OCI-LY7 (cell line): ENCODE data around the gene CABP4. TPM values are rescaled to one million over a fixed set of nuclear protein-coding genes. Genes with fewer than 3 reads are reported as not detected.

Experiments
- BruUV-seq: library from RNA; stranded (reverse); fragments of 400-500 nt; replicated peaks from 2 replicates; lab custom pipeline; 2021; lab: Mats Ljungman, UMichigan
- CTCF ChIA-PET: fragments of 300-600 bp; sonication (Branson Sonifier 250); formaldehyde crosslinking; loops from one replicate; lab custom pipeline; 2022; ENCODE audit warnings: antibody characterized with exemption; ENCODE audit not compliant: unreplicated experiment; lab: Charles Lee
- POLR2A ChIA-PET: fragments of 300-600 bp; sonication (Branson Sonifier 250); formaldehyde crosslinking; loops from one replicate; lab custom pipeline; 2022; ENCODE audit warnings: antibody characterized with exemption; lab: Charles Lee
- DNase-seq: peaks from one replicate; pipeline ENCODE4 v3.0.0-alpha.2; 2015; ENCODE audit warnings: low spot score
- H2AFZ ChIP-seq: fragments of 200-600 bp; sonication (generic), shearing (Covaris generic); 2 replicates; pipeline ENCODE4 v1.6.1; 2014; ENCODE audit warnings: mild to moderate bottlenecking, antibody characterized with exemption, low read length, moderate library complexity
- H3K27ac ChIP-seq: fragments of 200-600 bp; sonication (generic); 2 replicates; pipeline ENCODE4 v1.5.1; 2014; ENCODE audit warnings: mixed run types, low read depth, mild to moderate bottlenecking, moderate library complexity, low read length, inconsistent platforms; ENCODE audit not compliant: poor library complexity, severe bottlenecking
- H3K36me3 ChIP-seq: fragments of 200-600 bp; sonication (generic); 2 replicates; pipeline ENCODE4 v1.6.1; 2014; ENCODE audit warnings: mild to moderate bottlenecking, antibody characterized with exemption, low read length, moderate library complexity, mixed read lengths; ENCODE audit not compliant: insufficient read depth
- H3K4me1 ChIP-seq: fragments of 200-600 bp; sonication (generic); 2 replicates; pipeline ENCODE4 v1.5.1; 2014; ENCODE audit warnings: mild to moderate bottlenecking, low read length; ENCODE audit not compliant: insufficient read depth, poor library complexity, severe bottlenecking
- H3K4me2 ChIP-seq: fragments of 200-600 bp; sonication (generic); 2 replicates; pipeline ENCODE4 v1.6.1; 2014; ENCODE audit warnings: mild to moderate bottlenecking, low read length
- H3K4me3 ChIP-seq: fragments of 200-600 bp; sonication (generic); 2 replicates; pipeline ENCODE4 v1.5.1; 2014; ENCODE audit warnings: mild to moderate bottlenecking, low read depth, low read length; ENCODE audit not compliant: poor library complexity, severe bottlenecking
- H3K79me2 ChIP-seq: fragments of 200-600 bp; sonication (generic); 2 replicates; pipeline ENCODE4 v1.6.1; 2016; ENCODE audit warnings: low read depth, mild to moderate bottlenecking, low read length, moderate library complexity, mixed read lengths; ENCODE audit not compliant: insufficient read depth
- H3K9me2 ChIP-seq: fragments of 200-600 bp; sonication (generic); 2 replicates; pipeline ENCODE4 v1.6.1; 2016; ENCODE audit warnings: mild to moderate bottlenecking, low read length, mixed read lengths; ENCODE audit not compliant: insufficient read depth
- H3K9me3 ChIP-seq: fragments of 200-600 bp; sonication (generic); 2 replicates; pipeline ENCODE4 v1.6.1; 2014; ENCODE audit warnings: mild to moderate bottlenecking, mixed run types, low read length, mixed read lengths
- H4K20me1 ChIP-seq: fragments of 200-600 bp; sonication (generic); 2 replicates; pipeline ENCODE4 v1.6.1; 2014; ENCODE audit warnings: mild to moderate bottlenecking, antibody characterized with exemption, low read length, moderate library complexity, mixed read lengths; ENCODE audit not compliant: insufficient read depth
- CTCF ChIP-seq: fragments of 200-600 bp; sonication (generic); conservative IDR thresholded peaks from 2 replicates; pipeline ENCODE4 v1.5.1; 2014; ENCODE audit warnings: mild to moderate bottlenecking, antibody characterized with exemption, low read length, moderate library complexity, mixed read lengths
- EZH2phosphoT487 ChIP-seq: fragments of 200-600 bp; sonication (generic); IDR thresholded peaks from 2 replicates; pipeline ENCODE4 v1.6.1; 2018; ENCODE audit warnings: low read depth, borderline replicate concordance, mild to moderate bottlenecking, mixed run types, antibody characterized with exemption, low read length, moderate library complexity, mixed read lengths
- intact Hi-C: fragments of 100-400 bp; cut with micrococcal nuclease; formaldehyde crosslinking; loops from one replicate; pipeline ENCODE4 v1.10.0; 2022; ENCODE audit not compliant: unreplicated experiment
- total RNA-seq, 2 experiments: library from RNA; depleted of rRNA in 1 of 2; stranded (reverse); fragments of >200 nt in 1 of 2; shearing (Covaris generic) in 1 of 2; gene quantifications; 2 replicates each; pipeline ENCODE4 v1.2.3, GENCODE V29; 2014 to 2022

Gene CABP4
- total RNA-seq, 2 experiments from 2014 or later = 3.0 to 11.5 TPM

- H2AFZ ChIP-seq = no peak overlapping the region
- H3K9me2 ChIP-seq = no peaks in the 10 kb centered on the region
- DNase-seq = no peak
- POLR2A ChIA-PET = interaction anchor here (0.7 to 2.0 kb wide), 6 partner anchors 11 to 78 kb away, joined by 3 to 7 read pairs (median 4); partner anchors contain the start of gene PTPRCAP
- H3K9me3 ChIP-seq = no peaks in the 10 kb centered on the region
- H3K4me3 ChIP-seq = peak overlapping the region; percentile 79
- TF ChIP-seq CTCF (no peak), EZH2phosphoT487 (no peak)
- CTCF ChIA-PET = interaction anchor here (1.0 kb wide), 1 partner anchor 61 kb away, joined by 3 read pairs; the partner anchor contains the start of gene TMEM134
- H3K79me2 ChIP-seq = peaks cover 36% of the 10 kb centered on the region; the same call in 1 of the 2 replicates
- peak overlapping the region; percentile 73 for H3K4me2 ChIP-seq
- peak overlapping the region; percentile 97 for H3K27ac ChIP-seq
- H3K4me1 ChIP-seq = peaks cover 89% of the 10 kb centered on the region
- BruUV-seq = no TSS peak
- intact Hi-C loops = loop anchor here (2.0 to 10.0 kb wide), 4 partner anchors 29 to 237 kb away; partner anchors contain the start of genes PTPRCAP and TMEM134
- H3K36me3 ChIP-seq = peaks cover 47% of the 10 kb centered on the region
- H4K20me1 ChIP-seq = no peaks in the 10 kb centered on the region
These were observed 47.4 kb upstream of the CABP4 start for GRCh38 chr11:67407688-67408163.

GRCh38 chr11:67408437-67409200 lies 46.5 kb upstream of the CABP4 start:
- peaks cover 47% of the 10 kb centered on the region for H3K36me3 ChIP-seq
- no peaks in the 10 kb centered on the region for H3K9me2 ChIP-seq
- peaks cover 36% of the 10 kb centered on the region; the same call in 1 of the 2 replicates for H3K79me2 ChIP-seq
- H3K4me3 ChIP-seq = peak overlapping the region; percentile 79
- BruUV-seq = no TSS peak
- H2AFZ ChIP-seq = no peak overlapping the region
- H3K9me3 ChIP-seq = no peaks in the 10 kb centered on the region
- no peak for DNase-seq
- H4K20me1 ChIP-seq = no peaks in the 10 kb centered on the region
- H3K27ac ChIP-seq = peak overlapping the region; percentile 97
- POLR2A ChIA-PET = interaction anchor here (0.6 to 2.0 kb wide), 6 partner anchors 10 to 77 kb away, joined by 3 to 7 read pairs (median 3); partner anchors contain the start of gene RAD9A
- TF ChIP-seq EZH2phosphoT487 (no peak), CTCF (no peak)
- peaks cover 88% of the 10 kb centered on the region for H3K4me1 ChIP-seq
- CTCF ChIA-PET = interaction anchor here (0.6 kb wide), 1 partner anchor 140 kb away, joined by 3 read pairs; no protein-coding TSS in a partner anchor
- H3K4me2 ChIP-seq = peak overlapping the region; percentile 73
- intact Hi-C loops = loop anchor here (2.0 to 10.0 kb wide), 4 partner anchors 28 to 236 kb away; partner anchors contain the start of genes PTPRCAP and TMEM134
